ENCODE data around the gene SEC24C.
"Not testable (repeated sequence)": the region's sequence is repeated elsewhere in the genome, so short reads cannot be mapped to it uniquely, and the experiment has no call there.

Gene SEC24C

DNA sequence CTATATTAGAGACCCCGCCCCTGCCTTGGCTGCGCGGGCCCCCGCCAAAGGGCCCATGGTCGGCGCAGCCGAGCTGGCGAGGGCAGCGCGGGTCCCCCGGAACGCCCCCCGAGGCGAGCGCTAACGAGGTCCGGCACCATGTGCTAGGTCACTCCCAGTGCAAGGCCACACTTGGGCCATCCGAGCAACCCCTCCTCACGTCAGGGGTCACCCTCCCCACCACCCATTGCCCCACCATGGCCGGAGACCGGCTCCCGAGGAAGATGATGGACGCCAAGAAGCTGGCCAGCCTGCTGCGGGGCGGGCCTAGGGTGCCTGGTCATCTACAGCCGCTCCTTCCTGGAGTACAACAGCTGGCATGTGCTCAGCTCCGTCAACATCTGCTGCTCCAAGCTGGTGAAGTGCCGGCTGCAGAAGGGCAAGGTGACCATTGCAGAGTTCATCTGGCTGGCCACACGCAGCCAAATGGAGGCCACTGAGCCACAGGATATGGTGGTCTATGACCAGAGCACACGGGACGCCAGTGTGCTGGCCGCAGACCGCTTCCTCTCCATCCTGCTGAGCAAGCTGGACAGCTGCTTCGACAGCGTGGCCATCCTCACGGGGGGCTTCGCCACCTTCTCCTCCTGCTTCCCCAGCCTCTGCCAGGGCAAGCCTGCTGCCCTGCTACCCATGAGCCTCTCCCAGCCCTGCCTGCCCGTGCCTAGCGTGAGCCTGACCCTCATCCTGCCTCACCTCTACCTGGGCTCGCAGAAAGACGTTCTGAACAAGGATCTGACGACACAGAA, 12.4 kb upstream of the SEC24C start:
- no peak for DNase-seq (ENCODE audit: low read depth, low spot score)

DNA sequence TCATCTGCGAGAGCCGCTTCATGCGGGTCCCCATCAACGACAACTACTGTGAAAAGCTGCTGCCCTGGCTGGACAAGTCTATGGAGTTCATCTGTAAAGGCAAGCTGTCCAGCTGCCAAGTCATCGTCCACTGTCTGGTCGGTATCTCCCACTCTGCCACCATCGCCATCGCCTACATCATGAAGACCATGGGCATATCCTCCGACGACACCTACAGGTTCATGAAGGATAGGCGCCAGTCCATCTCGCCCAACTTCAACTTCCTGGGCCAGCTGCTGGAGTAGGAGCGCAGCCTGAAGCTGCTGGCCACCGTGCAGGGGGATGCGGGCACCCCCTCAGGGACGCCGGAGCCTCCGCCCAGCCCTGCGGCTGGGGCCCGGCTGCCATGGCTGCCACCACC, 11.7 kb upstream of the SEC24C start:
- DNase-seq (ENCODE audit: low read depth, low spot score): no peak

DNA sequence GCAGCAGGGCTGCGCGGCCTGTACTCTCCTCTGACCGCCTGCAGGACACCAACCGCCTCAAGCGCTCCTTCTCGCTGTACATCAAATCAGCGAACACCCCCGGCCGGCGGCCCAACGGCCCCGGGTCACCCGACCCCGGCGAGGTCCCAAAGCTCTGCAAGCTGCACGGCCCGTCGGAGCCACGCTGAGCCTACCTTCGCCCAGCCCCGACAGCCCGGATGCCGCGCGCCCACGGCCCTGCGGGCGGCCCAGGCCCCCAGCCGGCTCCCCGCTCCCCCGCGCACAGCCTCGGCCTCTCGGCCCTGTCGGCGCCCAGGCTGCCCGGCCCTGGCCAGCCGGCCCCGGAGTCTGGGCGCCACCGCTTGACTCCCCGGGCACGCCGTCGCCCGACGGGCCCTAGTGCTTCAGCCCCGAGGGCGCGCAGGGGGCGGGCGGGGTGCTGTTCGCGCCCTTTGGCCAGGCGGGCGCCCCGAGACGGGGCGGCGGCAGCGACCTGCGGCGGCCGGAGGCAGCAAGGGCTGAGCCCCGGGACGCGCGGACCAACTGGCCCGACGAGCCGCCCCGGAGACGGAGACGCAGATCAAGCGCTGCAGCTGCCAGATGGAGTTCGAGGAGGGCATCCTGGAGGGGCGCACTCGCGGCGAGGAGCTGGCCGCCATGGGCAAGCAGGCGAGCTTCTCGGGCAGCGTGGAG, 11.1 kb upstream of the SEC24C start:
- no peak for DNase-seq (ENCODE audit: low read depth, low spot score)

GRCh38 chr10:73734028-73734720, 10.0 kb upstream of the SEC24C start:
- no peak for DNase-seq (ENCODE audit: low read depth, low spot score)

GRCh38 chr10:73734796-73735305, 9.3 kb upstream of the SEC24C start:
- no peak for DNase-seq (ENCODE audit: low read depth, low spot score)

DNA sequence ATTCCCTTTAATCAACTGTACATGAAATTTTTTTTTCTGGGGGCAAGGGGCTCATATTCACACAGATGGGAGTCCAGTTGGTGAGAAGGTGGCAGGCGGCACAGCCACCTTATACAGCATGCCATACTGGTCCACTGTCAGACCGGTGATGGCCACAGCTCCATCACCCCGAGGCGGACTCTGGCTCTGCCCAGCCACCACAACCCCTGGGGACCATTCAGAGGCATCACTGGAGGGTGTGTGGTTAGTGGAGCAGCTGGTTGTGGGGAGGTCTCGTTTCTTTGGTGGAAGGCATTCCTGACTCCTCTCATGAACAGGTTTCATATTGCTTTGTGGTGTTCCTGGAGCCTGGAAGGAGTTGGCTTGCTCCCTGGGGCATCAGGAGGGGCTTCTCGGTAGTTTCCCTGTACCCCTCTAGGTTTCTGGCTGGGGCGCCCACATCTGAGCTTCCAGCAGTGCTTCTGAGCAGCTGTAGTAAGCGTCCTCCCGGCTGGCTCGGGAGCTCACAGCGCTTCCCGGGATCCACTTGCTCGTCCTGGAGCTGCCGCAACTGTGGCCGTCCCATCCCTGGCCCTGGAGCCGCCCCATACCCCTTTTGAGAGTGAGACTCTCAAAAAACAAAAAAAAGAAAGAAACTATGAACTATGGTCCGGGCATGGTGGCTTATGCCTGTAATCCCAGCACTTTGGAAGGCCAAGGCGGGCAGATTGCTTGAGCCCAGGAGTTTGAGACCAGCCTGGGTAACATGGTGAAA, 3.5 kb upstream of the SEC24C start:
- DNase-seq (ENCODE audit: low read depth, low spot score): not testable (repeated sequence)

- DNase-seq (ENCODE audit: low read depth, low spot score): no peak
Observed at GRCh38 chr10:73742454-73742734, 1.8 kb upstream of the SEC24C start.

DNA sequence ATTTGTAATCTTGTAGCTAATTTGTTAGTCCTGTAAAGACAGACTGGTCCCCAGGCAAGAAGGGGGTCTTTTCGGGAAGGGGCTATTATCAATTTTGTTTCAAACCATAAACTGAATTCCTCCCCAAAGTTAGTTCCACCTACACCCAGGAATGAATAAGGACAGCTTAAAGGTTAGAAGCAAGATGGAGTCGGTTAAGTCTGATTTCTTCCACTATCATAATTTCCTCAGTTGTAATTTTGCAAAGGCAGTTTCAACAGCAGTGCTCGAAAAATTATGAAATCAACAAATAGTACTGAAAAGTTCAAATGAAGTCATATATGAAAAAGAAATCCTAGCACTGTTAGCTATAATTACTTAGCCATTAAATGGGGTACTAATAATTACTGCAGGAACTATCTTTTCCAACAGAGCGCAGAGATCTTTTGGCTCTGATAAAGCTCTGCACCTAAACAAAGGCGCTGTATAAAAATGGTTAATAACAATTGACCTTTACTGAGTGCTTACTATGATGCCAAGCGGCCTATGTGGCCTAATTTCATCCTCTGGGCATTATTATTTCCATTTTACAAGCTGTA, 756 bp upstream of the SEC24C start:
- peak; percentile 2 for DNase-seq (ENCODE audit: low read depth, low spot score)

DNA sequence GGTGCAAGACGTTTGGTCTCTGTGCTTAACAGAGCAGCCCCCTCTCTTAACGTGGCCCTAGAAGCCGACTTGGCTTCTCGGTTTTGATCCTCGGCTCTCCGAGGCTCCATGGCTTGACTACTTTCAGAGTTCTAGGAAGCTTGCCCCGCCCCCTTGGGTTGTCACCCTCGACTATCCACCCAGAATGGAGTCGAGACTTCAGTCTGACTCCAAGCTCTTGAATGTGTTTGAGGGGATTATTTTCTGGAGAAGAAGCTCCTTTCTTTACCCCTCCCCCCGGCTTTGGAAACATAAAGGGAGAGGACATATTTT, 448 bp downstream of the SEC24C start:
- DNase-seq (ENCODE audit: low read depth, low spot score): peak; percentile 46

DNA sequence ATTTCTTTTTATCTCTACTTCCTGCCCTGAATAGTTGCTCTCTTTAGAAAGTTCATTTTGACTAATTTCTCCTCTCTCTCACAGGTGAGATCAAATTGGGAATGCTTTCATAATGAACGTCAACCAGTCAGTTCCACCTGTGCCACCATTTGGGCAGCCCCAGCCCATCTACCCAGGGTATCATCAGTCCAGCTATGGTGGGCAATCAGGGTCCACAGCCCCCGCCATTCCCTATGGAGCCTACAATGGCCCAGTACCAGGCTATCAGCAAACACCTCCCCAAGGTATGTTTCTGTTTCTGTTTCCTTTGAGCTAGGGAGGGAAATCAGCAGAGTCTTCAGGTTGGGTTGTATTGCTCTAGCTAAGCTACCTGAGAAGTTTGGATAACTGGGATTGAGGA, 2.5 kb downstream of the SEC24C start:
- DNase-seq (ENCODE audit: low read depth, low spot score): no peak

GRCh38 chr10:73750819-73751218, 6.6 kb downstream of the SEC24C start:
- no peak for DNase-seq (ENCODE audit: low read depth, low spot score)

DNA sequence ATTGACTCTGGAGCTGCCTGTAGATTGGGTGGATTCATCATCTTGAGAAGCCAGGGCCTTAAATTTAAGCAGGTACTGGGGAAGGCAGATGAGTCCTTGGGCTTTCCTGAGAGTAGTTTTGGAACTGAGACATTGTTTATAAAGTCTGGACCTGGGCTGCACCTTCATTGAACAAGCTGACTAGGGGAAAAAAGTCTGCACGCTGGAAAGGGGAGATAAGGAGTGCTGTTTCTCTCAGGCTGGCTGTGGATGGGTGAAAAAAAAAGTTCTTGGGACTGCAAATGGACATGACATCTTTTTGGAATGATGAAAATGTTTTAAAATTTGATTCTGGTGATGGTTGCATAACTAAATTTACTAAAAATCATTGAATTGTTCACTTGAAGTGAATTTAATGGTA, 12.0 kb downstream of the SEC24C start:
- DNase-seq (ENCODE audit: low read depth, low spot score): no peak

DNA sequence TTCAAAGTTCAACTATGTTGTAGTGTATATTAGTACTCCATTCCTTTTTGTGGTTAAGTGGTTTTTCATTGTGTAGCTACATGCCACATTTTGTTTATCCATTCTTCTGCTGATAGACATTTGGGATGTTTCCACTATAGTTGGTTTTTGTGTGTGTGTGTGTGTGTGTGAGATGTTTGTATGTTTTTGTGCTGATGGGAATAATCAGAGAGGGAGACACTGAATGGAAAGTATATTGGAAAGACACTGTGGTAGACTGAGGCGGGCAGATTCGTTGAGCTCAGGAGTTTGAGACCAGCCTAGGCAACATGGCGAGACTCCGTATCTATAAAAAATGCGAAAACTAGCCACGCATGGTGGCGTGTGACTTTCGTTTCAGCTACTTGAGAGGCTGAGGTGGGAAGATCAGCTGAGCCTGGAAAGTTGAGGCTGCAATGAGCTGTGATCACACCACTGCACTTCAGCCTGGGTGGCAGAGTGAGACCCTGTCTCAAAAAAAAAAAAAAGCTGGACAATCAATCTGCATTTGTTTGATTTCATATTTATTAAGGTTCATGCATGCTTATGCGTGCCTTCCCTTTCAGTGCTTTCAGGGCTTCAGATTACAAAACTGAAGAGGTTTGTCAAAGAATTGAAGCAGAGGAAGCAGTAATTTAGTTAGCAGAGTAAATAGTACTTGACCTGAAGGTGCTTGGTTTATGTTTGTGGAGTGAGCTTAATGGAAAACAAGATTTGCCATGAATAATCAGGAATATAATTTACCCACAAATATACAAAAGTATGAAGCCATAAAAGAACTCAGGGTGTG, 14.7 kb downstream of the SEC24C start:
- no peak for DNase-seq (ENCODE audit: low read depth, low spot score)

DNA sequence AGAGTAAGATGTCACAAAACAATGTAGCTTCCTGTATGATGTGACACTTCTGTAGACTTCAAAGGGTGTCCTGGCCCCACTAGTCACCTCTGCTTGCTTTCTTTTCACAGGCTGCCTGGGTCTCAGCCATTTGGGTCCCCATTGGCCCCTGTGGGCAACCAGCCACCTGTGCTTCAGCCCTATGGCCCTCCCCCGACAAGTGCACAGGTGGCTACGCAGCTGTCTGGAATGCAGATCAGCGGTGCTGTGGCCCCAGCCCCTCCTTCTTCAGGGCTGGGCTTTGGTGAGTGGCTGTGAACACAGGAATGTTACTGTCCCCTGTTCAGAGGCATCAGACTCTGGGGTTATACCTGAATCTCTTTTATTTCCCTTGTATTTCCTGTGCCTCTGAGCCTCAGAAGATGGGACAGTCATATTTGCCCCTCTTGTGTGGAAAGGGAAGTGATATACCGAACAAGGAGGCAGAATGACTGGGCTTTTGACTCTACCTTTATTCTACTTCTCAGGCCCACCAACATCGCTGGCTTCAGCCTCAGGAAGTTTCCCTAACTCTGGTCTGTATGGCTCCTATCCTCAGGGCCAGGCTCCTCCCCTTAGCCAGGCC, 15.4 kb downstream of the SEC24C start:
- DNase-seq (ENCODE audit: low read depth, low spot score): no peak

- DNase-seq (ENCODE audit: low read depth, low spot score): no peak
Observed at GRCh38 chr10:73761781-73762180, 17.6 kb downstream of the SEC24C start.

GRCh38 chr10:73762915-73763314, 18.7 kb downstream of the SEC24C start:
- no peak for DNase-seq (ENCODE audit: low read depth, low spot score)

GRCh38 chr10:73763343-73763742, 19.2 kb downstream of the SEC24C start:
- DNase-seq (ENCODE audit: low read depth, low spot score): no peak

- DNase-seq (ENCODE audit: low read depth, low spot score): no peak
Observed at GRCh38 chr10:73765066-73765465, 20.9 kb downstream of the SEC24C start.

DNA sequence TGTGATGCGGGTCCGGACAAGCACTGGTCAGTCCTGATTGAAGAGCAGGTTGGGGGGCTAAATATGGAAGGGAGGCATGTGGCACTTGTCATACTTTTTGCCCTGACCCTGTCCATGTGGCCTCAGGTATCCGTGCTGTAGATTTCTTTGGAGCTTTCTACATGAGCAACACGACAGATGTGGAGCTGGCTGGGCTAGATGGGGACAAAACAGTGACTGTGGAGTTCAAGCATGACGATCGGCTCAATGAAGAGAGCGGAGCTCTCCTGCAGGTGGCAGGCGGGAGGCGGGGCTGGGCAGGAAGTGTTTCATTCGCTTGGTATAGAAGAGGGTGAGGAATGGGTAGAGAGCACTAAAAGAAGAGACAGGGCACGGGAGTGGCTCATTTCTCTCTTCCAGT, 24.7 kb downstream of the SEC24C start:
- no peak for DNase-seq (ENCODE audit: low read depth, low spot score)

DNA sequence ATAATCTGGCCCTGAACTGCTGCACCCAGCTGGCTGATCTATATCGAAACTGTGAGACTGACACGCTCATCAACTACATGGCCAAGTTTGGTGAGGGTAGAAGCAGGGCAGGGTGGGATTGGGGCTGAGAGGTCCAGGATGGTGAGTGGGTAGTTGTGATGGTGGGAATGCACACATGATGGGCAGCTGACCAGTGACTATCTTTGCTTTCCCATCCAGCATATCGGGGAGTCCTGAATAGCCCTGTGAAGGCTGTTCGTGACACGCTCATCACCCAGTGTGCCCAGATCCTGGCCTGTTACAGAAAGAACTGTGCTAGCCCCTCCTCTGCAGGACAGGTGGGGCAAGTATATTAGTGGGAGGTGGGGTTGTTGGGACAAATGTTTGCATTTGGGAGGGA, 25.2 kb downstream of the SEC24C start:
- no peak for DNase-seq (ENCODE audit: low read depth, low spot score)

Data from smooth muscle cell of the brain vasculature (primary cell).